Mucosa of rectum (tissue), 2 donors: ENCODE results near the gene DENND2D.

Experiments used
- H3K27ac ChIP-seq, 2 donors: one replicate each; pipeline ENCODE4 v1.7.0; 2013; ENCODE audit warnings: inconsistent platforms in 2 of 2, low read depth in 2 of 2, low read length in 2 of 2
- H3K27me3 ChIP-seq, 2 donors: one replicate each; pipeline ENCODE4 v1.7.0; 2013; ENCODE audit warnings: low read length in 2 of 2; ENCODE audit not compliant: control insufficient read depth in 2 of 2, insufficient read depth in 2 of 2
- H3K36me3 ChIP-seq, 2 donors: one replicate each; pipeline ENCODE4 v1.7.0; 2013; ENCODE audit warnings: low read length in 2 of 2; ENCODE audit not compliant: control insufficient read depth in 2 of 2, insufficient read depth in 2 of 2
- H3K4me1 ChIP-seq, 2 donors: one replicate each; pipeline ENCODE4 v1.7.0; 2013; ENCODE audit warnings: low read length in 2 of 2, mild to moderate bottlenecking in 1 of 2; ENCODE audit not compliant: control insufficient read depth in 2 of 2, insufficient read depth in 2 of 2
- H3K4me3 ChIP-seq, 2 donors: one replicate each; pipeline ENCODE4 v1.7.0; 2013; ENCODE audit warnings: low read length in 2 of 2
- H3K9ac ChIP-seq, 2 donors: one replicate each; pipeline ENCODE4 v1.7.0; 2013; ENCODE audit warnings: low read length in 2 of 2, low read depth in 1 of 2, mild to moderate bottlenecking in 1 of 2
- H3K9me3 ChIP-seq, 2 donors: one replicate each; pipeline ENCODE4 v1.7.0; 2013; ENCODE audit warnings: low read length in 2 of 2; ENCODE audit not compliant: control insufficient read depth in 2 of 2
- donor health status: healthy.
- donor health status: Normal muscosa, but diverticular disease.

Gene DENND2D, protein sequence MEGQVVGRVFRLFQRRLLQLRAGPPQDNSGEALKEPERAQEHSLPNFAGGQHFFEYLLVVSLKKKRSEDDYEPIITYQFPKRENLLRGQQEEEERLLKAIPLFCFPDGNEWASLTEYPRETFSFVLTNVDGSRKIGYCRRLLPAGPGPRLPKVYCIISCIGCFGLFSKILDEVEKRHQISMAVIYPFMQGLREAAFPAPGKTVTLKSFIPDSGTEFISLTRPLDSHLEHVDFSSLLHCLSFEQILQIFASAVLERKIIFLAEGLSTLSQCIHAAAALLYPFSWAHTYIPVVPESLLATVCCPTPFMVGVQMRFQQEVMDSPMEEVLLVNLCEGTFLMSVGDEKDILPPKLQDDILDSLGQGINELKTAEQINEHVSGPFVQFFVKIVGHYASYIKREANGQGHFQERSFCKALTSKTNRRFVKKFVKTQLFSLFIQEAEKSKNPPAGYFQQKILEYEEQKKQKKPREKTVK

DNA sequence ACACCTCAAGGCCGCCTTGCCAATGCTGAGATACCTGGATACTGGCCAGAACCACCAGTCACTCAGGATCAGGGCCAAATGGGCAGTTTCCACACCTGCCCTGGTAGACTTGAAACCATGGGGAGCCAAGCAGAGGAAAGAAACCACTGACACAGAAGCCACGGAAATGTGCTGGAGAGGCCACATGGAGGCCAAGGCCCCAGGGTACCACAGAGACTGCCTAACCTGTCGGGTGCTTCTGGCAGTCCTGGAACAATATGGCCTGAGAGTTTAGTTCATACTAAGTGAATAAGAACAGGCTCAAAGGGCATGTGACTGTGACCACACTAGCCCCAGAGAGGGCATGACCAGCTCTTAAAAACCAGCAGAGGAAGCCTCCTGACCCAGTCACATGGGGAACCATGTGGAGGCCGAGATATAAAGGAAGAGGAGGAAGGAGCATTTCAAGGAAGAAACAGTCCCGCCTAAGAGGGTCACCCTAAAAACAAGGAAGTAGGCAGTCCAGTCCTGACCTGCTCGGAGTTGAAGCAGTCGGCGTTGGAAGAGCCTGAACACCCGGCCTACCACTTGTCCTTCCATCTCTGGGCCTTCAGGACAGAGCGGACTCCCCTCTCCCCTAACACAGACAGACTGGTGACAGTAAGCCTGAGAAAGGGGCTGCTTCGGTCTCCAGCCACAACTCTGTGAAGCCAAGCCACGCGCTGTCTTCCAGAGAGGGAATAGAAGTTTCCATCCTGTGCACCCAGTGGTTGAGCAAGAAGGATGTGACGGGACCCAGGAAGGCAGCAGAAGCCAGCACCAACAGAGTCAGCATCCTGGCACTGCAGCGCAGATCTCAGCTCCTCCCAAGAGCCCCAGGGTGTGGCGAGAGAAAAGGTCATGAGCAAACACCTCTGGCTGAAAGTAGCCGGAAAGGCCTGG, at the start of gene DENND2D:
TSS of gene DENND2D (minus strand) at position 766 of the 921 bp plus-strand sequence. CDS start at position 579, 187 bp downstream.
- Histone ChIP-seq H3K9me3 (no peaks in the 10 kb centered on the region), H3K4me3 (peak within 1 kb of the TSS; percentile 40 to 65), H3K9ac (peak within 1 kb of the TSS; percentile 52 to 74), H3K27ac (peak within 1 kb of the TSS; percentile 71 to 97), H3K4me1 (peaks cover 46 to 52% of the 10 kb centered on the region in 2 donors), H3K36me3 (peaks cover 34 to 43% of the 10 kb centered on the region in 2 donors), H3K27me3 (no peaks in the 10 kb centered on the region)

DNA sequence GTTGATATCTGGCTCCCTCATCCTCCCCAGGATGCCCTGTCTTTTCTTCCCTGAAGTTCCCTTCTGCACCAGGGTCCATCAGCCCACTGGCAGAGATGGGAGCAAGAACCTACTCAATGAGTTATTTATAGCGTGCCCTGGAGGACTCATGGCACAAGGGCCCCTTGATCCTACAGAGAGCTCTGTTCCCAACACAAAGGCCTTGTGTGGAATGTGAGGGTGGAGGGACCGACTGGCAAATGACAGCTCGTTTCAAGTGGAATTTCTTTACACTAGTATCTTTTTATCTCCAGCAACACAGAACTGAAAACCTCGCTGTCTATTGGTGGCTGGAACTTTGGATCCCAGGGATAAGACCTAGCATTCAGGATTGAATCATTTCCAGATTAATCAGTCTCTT, 49.5 kb upstream of the DENND2D start:
- H3K4me1 ChIP-seq, result no peaks in the 10 kb centered on the region
- H3K9ac ChIP-seq, result no peak overlapping the region
- H3K9me3 ChIP-seq, result no peaks in the 10 kb centered on the region
- no peak overlapping the region for H3K27ac ChIP-seq
- H3K27me3 ChIP-seq, result peaks cover 0 to under 1% of the 10 kb centered on the region in 2 donors
- no peaks in the 10 kb centered on the region for H3K36me3 ChIP-seq
- H3K4me3 ChIP-seq, result no peak overlapping the region

DNA sequence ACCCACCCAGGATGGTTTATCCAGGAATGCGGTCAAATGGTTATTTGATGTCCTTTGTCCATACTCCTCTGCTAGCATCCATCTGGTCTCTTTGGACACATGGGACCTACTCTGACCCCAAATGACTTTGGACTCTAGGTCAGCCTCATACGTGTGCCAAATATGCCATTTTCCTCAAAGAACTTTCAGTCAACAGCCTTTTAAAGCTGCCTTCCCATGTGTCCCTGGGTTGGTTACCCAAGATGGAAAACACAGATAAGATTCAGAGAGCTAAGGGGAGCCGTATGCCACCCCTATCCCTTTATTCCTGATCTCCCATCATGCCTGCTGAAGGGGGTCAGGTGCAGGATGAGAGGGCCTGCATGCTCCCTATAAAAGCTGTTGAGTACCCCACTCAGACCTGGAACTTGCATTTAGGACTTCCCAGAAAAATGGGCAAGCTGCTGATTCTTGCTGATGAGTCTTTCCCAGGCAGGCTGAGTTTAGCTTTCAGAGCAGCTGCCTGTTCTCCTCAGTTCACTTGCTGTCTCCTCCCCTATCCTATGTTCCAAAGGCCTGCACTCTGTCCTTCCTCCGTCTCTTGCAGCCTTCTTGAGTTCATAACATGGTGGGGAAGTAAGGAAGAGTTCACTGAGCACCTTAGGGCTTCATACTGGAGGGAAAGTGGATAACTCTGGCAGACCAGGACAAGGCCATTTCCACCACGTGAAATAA, 46.8 kb upstream of the DENND2D start:
- Histone ChIP-seq H3K9ac (no peak overlapping the region), H3K4me1 (no peaks in the 10 kb centered on the region), H3K27ac (no peak overlapping the region)

DNA sequence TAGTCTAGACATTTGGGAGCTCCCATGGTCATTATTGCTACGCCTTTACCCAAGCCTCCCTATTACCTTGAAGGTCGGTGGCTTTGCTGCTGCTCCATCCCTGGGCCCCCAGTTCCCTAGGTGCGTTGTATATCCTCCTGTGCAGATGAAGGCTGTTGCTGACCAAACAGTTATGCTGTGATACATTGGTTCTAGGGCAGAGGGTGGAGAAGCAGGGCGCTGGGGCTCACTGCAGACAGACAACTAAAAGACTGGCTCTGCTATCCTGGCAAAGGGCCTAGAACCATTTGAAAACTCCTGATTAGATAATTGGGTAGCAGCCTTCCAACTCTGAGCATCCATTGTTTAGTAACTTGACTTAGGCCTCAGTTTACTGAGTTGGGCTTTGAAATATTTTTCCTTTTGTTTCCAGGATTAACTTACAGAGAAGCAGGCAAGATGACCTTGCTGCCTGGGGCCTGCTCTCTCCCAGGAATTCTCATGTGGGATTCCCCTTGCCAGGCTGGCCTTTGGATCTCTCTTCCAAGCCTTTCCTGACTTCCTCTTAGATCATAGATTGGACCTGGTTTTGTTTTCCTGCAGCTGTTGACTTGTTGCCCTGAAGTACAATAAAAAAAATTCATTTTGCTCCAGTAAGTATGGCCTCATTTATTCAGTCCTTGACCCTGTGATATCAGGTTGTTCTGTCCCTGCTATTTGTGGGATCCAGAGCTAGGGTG, 42.5 kb upstream of the DENND2D start:
- Histone ChIP-seq H3K27ac (no peak overlapping the region), H3K4me3 (no peak overlapping the region), H3K4me1 (no peaks in the 10 kb centered on the region), H3K9ac (no peak overlapping the region), H3K9me3 (no peaks in the 10 kb centered on the region), H3K36me3 (no peaks in the 10 kb centered on the region), H3K27me3 (no peaks in the 10 kb centered on the region)

More for the DNA sequence above, 46.8 kb upstream of the DENND2D start:
- Histone ChIP-seq H3K9me3 (no peaks in the 10 kb centered on the region), H3K4me3 (no peak overlapping the region), H3K36me3 (no peaks in the 10 kb centered on the region), H3K27me3 (no peaks in the 10 kb centered on the region)

DNA sequence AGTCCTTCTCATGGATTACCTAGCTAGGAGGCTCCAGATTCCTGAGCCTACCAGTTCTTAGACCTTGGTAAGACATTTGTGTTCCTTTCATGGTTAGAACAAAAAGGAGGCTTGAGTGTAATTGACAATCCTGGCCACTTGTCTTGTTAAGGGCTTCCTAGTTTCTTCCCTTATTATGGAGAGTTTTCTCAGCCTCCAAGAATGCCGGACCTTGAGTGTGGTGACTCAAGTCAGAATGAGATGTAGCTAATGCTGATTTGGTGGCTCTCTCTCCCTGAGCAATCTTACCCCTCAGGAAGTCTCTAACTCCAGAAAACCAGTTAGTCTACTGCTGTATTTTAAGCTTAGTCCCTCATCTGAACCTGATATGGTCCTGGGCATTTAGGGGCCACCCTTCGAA, 41.4 kb upstream of the DENND2D start:
- H3K27ac ChIP-seq, result no peak overlapping the region
- no peaks in the 10 kb centered on the region for H3K27me3 ChIP-seq
- no peaks in the 10 kb centered on the region for H3K4me1 ChIP-seq
- H3K36me3 ChIP-seq, result no peaks in the 10 kb centered on the region
- H3K9me3 ChIP-seq, result no peaks in the 10 kb centered on the region
- no peak overlapping the region for H3K9ac ChIP-seq
- H3K4me3 ChIP-seq, result no peak overlapping the region

DNA sequence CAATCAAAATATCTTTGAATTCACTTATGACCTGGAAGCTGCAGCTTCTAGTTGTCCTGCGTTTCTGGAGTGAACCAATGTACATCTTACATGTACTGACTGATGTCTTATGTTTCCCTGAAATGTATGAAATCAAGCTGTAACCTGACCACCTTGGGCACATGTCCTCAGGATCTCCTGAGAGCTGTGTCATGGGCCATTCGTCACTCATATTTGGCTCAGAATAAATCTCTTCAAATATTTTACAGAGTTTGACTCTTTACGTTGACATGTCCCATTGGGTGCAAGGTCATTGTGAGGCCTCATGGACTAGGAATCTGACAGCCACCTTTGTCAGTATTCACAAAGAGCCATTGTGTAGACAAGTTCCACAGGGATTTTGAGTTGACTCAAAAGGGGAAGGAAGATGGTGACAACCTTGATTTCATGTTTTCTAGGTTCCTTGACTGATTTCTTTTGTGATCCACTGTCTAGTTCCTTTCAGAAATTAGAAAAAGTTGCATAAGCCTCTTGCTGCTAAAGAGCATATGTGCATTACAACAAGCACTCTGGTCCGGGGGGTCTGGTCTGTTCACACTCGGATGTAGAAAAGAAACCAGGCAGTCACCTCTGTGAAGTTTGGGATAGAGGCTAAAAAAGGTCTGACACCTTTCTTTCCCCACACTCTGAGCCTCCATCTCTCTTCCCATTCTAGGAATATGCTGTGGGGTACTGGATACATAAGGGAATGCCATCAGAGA, 37.8 kb upstream of the DENND2D start:
- no peaks in the 10 kb centered on the region for H3K36me3 ChIP-seq
- no peaks in the 10 kb centered on the region for H3K4me1 ChIP-seq

DNA sequence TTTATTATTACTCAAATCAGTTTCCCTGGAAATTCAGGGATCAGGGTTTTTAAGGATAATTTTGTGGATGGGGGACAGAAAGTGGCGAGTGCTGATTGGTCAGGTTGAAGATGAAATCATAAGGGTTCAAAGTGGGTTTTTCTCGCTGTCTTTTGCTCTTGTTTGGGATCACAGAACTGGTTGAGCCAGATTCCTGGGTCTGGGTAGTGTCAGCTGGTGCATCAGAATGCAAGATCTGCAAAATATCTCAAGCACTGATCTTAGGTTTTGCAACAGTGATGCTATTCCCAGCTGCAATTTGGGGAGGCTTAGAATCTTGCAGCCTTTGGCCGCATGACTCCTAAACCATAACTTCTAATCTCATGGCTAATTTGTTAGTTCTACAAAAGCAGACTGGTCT, 36.4 kb upstream of the DENND2D start:
- Histone ChIP-seq H3K4me1 (no peaks in the 10 kb centered on the region), H3K36me3 (no peaks in the 10 kb centered on the region), H3K9me3 (no peaks in the 10 kb centered on the region), H3K27ac (no peak overlapping the region), H3K4me3 (no peak overlapping the region), H3K27me3 (no peaks in the 10 kb centered on the region), H3K9ac (no peak overlapping the region)

More for the DNA sequence above, 37.8 kb upstream of the DENND2D start:
- Histone ChIP-seq H3K9me3 (no peaks in the 10 kb centered on the region), H3K9ac (no peak overlapping the region), H3K27me3 (no peaks in the 10 kb centered on the region), H3K27ac (no peak overlapping the region), H3K4me3 (no peak overlapping the region)

DNA sequence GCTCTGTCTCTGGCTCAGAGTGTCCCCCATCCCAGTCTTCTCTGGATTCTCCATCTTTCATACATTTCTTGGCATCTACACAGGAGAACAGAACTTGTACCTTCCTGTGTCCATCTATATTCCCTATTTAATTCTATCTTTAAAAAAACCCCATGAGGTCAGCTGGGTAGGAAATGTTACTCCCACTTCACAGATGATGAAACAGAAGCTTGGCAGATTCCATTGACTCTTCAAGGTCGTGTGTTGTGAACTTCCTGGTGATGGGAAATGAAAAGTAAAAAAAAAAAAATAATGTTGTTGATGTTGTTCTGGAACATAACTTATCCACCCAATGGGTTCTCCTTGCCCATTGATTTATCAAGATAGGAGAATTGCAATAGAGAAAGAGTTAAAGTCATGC, 35.9 kb upstream of the DENND2D start:
- Histone ChIP-seq H3K27me3 (no peaks in the 10 kb centered on the region), H3K27ac (no peak overlapping the region), H3K36me3 (no peaks in the 10 kb centered on the region), H3K4me1 (no peaks in the 10 kb centered on the region), H3K4me3 (no peak overlapping the region), H3K9me3 (no peaks in the 10 kb centered on the region), H3K9ac (no peak overlapping the region)

DNA sequence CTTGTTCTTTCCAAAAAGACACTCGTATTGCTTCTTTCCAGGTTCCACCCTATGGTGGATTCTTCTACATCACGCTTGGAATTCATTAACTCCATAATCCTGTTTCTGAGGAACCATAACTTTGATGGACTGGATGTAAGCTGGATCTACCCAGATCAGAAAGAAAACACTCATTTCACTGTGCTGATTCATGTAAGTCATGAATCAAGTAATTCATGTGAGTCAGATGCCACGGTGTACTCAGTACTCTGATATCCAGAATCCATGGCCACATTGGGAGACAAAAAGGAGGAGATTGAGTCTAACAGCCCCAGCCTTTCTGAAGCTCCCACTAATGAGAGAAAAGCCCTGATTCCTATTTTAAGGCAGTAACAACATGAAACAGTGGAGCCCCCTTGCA, 34.4 kb upstream of the DENND2D start:
- Histone ChIP-seq H3K9ac (no peak overlapping the region), H3K36me3 (no peaks in the 10 kb centered on the region), H3K27ac (no peak overlapping the region), H3K4me3 (no peak overlapping the region), H3K27me3 (no peaks in the 10 kb centered on the region), H3K4me1 (no peaks in the 10 kb centered on the region), H3K9me3 (no peaks in the 10 kb centered on the region)
